Neural progenitor cell (in vitro differentiated cells): ENCODE data around the gene COX19. TPM values are rescaled to one million over a fixed set of nuclear protein-coding genes. Genes with fewer than 3 reads are reported as not detected.
"Not testable (repeated sequence)": the region's sequence is repeated elsewhere in the genome, so short reads cannot be mapped to it uniquely, and the experiment has no call there.

Experiments used
- DNase-seq: peaks from one replicate; pipeline ENCODE4 v3.0.0-alpha.2; 2016; ENCODE audit warnings: low spot score
- H2AFZ ChIP-seq: fragments of 200-600 bp; sonication (generic); replicated peaks from 2 replicates; pipeline ENCODE4 v1.6.1; 2016; ENCODE audit warnings: antibody characterized with exemption
- H3F3A ChIP-seq: fragments of 200-600 bp; sonication (generic); 2 replicates; pipeline ENCODE4 v1.6.1; 2016; ENCODE audit warnings: antibody characterized with exemption, low read depth
- H3K27ac ChIP-seq: fragments of 200-600 bp; sonication (generic); 2 replicates; pipeline ENCODE4 v1.5.1; 2016; ENCODE audit warnings: mild to moderate bottlenecking
- H3K27me3 ChIP-seq: fragments of 200-600 bp; sonication (generic); 2 replicates; pipeline ENCODE4 v1.6.1; 2016; ENCODE audit warnings: mild to moderate bottlenecking, moderate library complexity
- H3K36me3 ChIP-seq: fragments of 200-600 bp; sonication (generic); 2 replicates; pipeline ENCODE4 v1.5.1; 2016
- H3K4me1 ChIP-seq: fragments of 200-600 bp; sonication (generic); 2 replicates; pipeline ENCODE4 v1.6.1; 2016; ENCODE audit warnings: mixed run types
- H3K4me2 ChIP-seq: fragments of 200-600 bp; sonication (generic); 2 replicates; pipeline ENCODE4 v1.6.1; 2016
- H3K4me3 ChIP-seq: fragments of 200-600 bp; sonication (generic); 2 replicates; pipeline ENCODE4 v1.5.1; 2016
- H3K79me2 ChIP-seq: fragments of 200-600 bp; sonication (generic); 2 replicates; pipeline ENCODE4 v1.6.1; 2016; ENCODE audit warnings: low read depth
- H3K9ac ChIP-seq: fragments of 200-600 bp; sonication (generic); 2 replicates; pipeline ENCODE4 v1.6.1; 2016
- H3K9me3 ChIP-seq: fragments of 200-600 bp; sonication (generic); 2 replicates; pipeline ENCODE4 v1.5.1; 2016; ENCODE audit warnings: low read depth
- H4K20me1 ChIP-seq: fragments of 200-600 bp; sonication (generic); 2 replicates; pipeline ENCODE4 v1.6.1; 2016; ENCODE audit warnings: low read depth
- H3K27ac Mint-ChIP-seq: 3 replicates; pipeline ENCODE4 v1.8.0; 2021; ENCODE audit warnings: mixed read lengths
- H3K27me3 Mint-ChIP-seq: 2 replicates; pipeline ENCODE4 v1.8.0; 2022; ENCODE audit warnings: low read depth, mild to moderate bottlenecking, inconsistent platforms, moderate library complexity, mixed read lengths; ENCODE audit not compliant: insufficient read depth
- H3K36me3 Mint-ChIP-seq: 3 replicates; pipeline ENCODE4 v1.8.0; 2021; ENCODE audit warnings: mixed read lengths
- H3K4me1 Mint-ChIP-seq: 3 replicates; pipeline ENCODE4 v1.8.0; 2021; ENCODE audit warnings: mixed read lengths
- H3K4me3 Mint-ChIP-seq: 3 replicates; pipeline ENCODE4 v1.8.0; 2021; ENCODE audit warnings: mild to moderate bottlenecking, moderate library complexity, mixed read lengths
- H3K9me3 Mint-ChIP-seq: 3 replicates; pipeline ENCODE4 v1.8.0; 2020; ENCODE audit warnings: mixed read lengths
- CTCF ChIP-seq: fragments of 200-600 bp; sonication (generic); IDR thresholded peaks from 2 replicates; pipeline ENCODE4 v1.5.1; 2017; ENCODE audit warnings: antibody characterized with exemption, mild to moderate bottlenecking
- EZH2 ChIP-seq: fragments of 200-600 bp; sonication (generic); IDR thresholded peaks from 2 replicates; pipeline ENCODE4 v1.6.1; 2017; ENCODE audit warnings: antibody characterized with exemption, mild to moderate bottlenecking, moderate library complexity
- EZH2phosphoT487 ChIP-seq: fragments of 200-600 bp; sonication (generic); IDR thresholded peaks from 2 replicates; pipeline ENCODE4 v1.6.1; 2017; ENCODE audit warnings: antibody characterized with exemption
- total RNA-seq: library from RNA; depleted of rRNA; stranded (reverse); fragments of >200 nt; gene quantifications from 2 replicates; pipeline ENCODE4 v1.2.3, GENCODE V29; 2015; ENCODE audit warnings: low replicate concordance

The COX19 gene
- total RNA-seq, 1 donor from 2014 or later = 15.1 TPM

- H3K4me3 Mint-ChIP-seq = no peak overlapping the region
- no peaks in the 10 kb centered on the region for H4K20me1 ChIP-seq
- H3K27me3 Mint-ChIP-seq = peaks cover 17% of the 10 kb centered on the region
- H3K4me1 ChIP-seq = no peaks in the 10 kb centered on the region
- H3K9me3 ChIP-seq = no peaks in the 10 kb centered on the region
- H3K79me2 ChIP-seq = no peaks in the 10 kb centered on the region
- H3K4me1 Mint-ChIP-seq = no peaks in the 10 kb centered on the region
- H3K4me2 ChIP-seq = no peak overlapping the region
- no peak overlapping the region for H3K4me3 ChIP-seq
- H3K27ac Mint-ChIP-seq = no peak overlapping the region
- H3F3A ChIP-seq = no peaks in the 10 kb centered on the region
- no peak overlapping the region for H3K27ac ChIP-seq
- DNase-seq = no peak
- no peak overlapping the region for H2AFZ ChIP-seq
- peaks cover 12% of the 10 kb centered on the region for H3K9me3 Mint-ChIP-seq
- H3K27me3 ChIP-seq = peaks cover 30% of the 10 kb centered on the region
- H3K36me3 Mint-ChIP-seq = no peaks in the 10 kb centered on the region
- no peaks in the 10 kb centered on the region for H3K36me3 ChIP-seq
- TF ChIP-seq EZH2phosphoT487 = no peak
- no peak for TF ChIP-seq EZH2
- TF ChIP-seq CTCF = no peak
- no peak overlapping the region for H3K9ac ChIP-seq
These were observed 30.6 kb downstream of the COX19 start for GRCh38 chr7:944744-945143.

GRCh38 chr7:943793-944192 is 31.6 kb downstream of the COX19 start:
- not testable (repeated sequence) for H4K20me1 ChIP-seq, H3K9ac ChIP-seq

GRCh38 chr7:940599-941408 is 34.5 kb downstream of the COX19 start:
- H3K27ac Mint-ChIP-seq = no peak overlapping the region
- Histone ChIP-seq H3K4me3 (no peak overlapping the region), H3K4me2 (no peak overlapping the region), H3K36me3 (no peaks in the 10 kb centered on the region), H3K27me3 (peaks cover 30% of the 10 kb centered on the region), H3K9ac (no peak overlapping the region), H2AFZ (no peak overlapping the region), H3K79me2 (no peaks in the 10 kb centered on the region), H3K4me1 (no peaks in the 10 kb centered on the region), H3F3A (no peaks in the 10 kb centered on the region), H4K20me1 (no peaks in the 10 kb centered on the region), H3K27ac (no peak overlapping the region), H3K9me3 (no peaks in the 10 kb centered on the region)
- peaks cover 14% of the 10 kb centered on the region for H3K27me3 Mint-ChIP-seq
- TF ChIP-seq EZH2 (no peak), CTCF (no peak), EZH2phosphoT487 (no peak)
- peaks cover 12% of the 10 kb centered on the region for H3K9me3 Mint-ChIP-seq
- no peak for DNase-seq
- H3K4me3 Mint-ChIP-seq = no peak overlapping the region
- H3K36me3 Mint-ChIP-seq = no peaks in the 10 kb centered on the region
- H3K4me1 Mint-ChIP-seq = peaks cover 4% of the 10 kb centered on the region

More at GRCh38 chr7:943793-944192, 31.6 kb downstream of the COX19 start:
- H2AFZ ChIP-seq, H3F3A ChIP-seq, H3K79me2 ChIP-seq, H3K4me2 ChIP-seq, H3K9me3 ChIP-seq, H3K36me3 Mint-ChIP-seq, H3K36me3 ChIP-seq, H3K27ac Mint-ChIP-seq, H3K27ac ChIP-seq, H3K4me1 ChIP-seq, DNase-seq, H3K4me3 Mint-ChIP-seq, H3K4me3 ChIP-seq, H3K4me1 Mint-ChIP-seq: not testable (repeated sequence)
- H3K9me3 Mint-ChIP-seq = peaks cover 12% of the 10 kb centered on the region
- H3K27me3 Mint-ChIP-seq = peaks cover 17% of the 10 kb centered on the region
- peaks cover 30% of the 10 kb centered on the region for H3K27me3 ChIP-seq

- H3K79me2 ChIP-seq = no peaks in the 10 kb centered on the region
- H3K4me3 ChIP-seq = no peak overlapping the region
- H3K36me3 Mint-ChIP-seq = no peaks in the 10 kb centered on the region
- H3K9me3 Mint-ChIP-seq = peaks cover 12% of the 10 kb centered on the region
- no peak overlapping the region for H3K9ac ChIP-seq
- DNase-seq = no peak
- H3K4me1 Mint-ChIP-seq = peaks cover 4% of the 10 kb centered on the region
- peaks cover 30% of the 10 kb centered on the region for H3K27me3 ChIP-seq
- H3K27ac Mint-ChIP-seq = no peak overlapping the region
- no peaks in the 10 kb centered on the region for H3F3A ChIP-seq
- no peaks in the 10 kb centered on the region for H3K36me3 ChIP-seq
- H3K9me3 ChIP-seq = no peaks in the 10 kb centered on the region
- TF ChIP-seq EZH2 = no peak
- H3K4me1 ChIP-seq = no peaks in the 10 kb centered on the region
- H3K27me3 Mint-ChIP-seq = peaks cover 14% of the 10 kb centered on the region
- H3K27ac ChIP-seq = no peak overlapping the region
- H3K4me3 Mint-ChIP-seq = no peak overlapping the region
- no peak overlapping the region for H3K4me2 ChIP-seq
- no peaks in the 10 kb centered on the region for H4K20me1 ChIP-seq
- no peak overlapping the region for H2AFZ ChIP-seq
These were observed 35.5 kb downstream of the COX19 start for GRCh38 chr7:939843-940242.
